Measurements from ENCODE around the gene CTBP2. TPM values are rescaled to one million over a fixed set of nuclear protein-coding genes. Genes with fewer than 3 reads are reported as not detected.

Gene CTBP2
- total RNA-seq, 1 experiment from 2014 or later: 191 TPM

DNA sequence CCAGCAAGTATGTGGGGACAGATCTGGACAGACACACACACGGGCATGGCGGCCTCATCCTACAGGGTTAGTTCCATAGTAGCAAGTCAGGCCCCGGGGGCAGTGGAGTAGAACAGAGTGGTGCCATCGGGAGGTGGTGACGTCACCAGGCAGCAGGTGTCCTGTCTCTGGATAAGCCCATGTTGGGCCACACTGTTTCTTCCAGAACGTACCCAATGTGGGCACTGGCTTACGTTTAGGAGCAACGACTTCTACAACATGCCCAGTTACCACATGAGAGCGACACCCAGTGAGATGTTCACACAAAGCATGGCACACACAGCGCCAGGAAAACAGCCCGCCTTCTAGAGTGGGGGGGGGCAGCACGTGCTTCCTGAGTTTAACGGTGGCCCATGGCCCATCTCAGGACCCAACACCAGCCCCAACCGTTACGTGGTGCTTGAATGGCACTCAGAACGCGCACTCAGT is 67.8 kb downstream of the CTBP2 start:
- Mint-ChIP-seq H3K4me1 (peaks cover 82% of the 10 kb centered on the region), H3K27ac (peak overlapping the region; percentile 77)
- POLR2A ChIA-PET: no interaction called here

DNA sequence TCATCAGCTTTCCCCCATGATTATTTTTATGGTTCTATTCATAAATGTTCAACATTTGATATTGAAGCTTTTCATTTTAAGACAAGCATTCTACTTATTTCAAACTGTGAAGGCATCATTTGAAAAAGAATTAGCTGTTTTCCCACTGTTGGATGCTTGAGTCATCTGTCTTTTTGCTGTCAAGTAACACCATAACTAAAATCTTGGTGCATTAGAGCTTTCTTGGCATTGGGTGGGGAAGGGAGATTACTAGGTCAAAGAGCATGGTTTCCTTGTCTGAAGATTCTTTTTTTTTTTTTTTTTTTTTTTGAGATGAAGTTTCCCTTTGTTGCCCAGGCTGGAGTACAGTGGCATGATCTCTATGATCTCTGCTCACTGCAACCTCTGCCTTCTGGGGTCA is 68.5 kb downstream of the CTBP2 start:
- no peak for ATAC-seq
- Mint-ChIP-seq H3K27me3 (ENCODE audit: low read depth) (no peaks in the 10 kb centered on the region), H3K27ac (no peak overlapping the region), H3K4me3 (no peak overlapping the region), H3K4me1 (peaks cover 81% of the 10 kb centered on the region), H3K9me3 (no peaks in the 10 kb centered on the region), H3K36me3 (peaks cover 25% of the 10 kb centered on the region)
- no peak for DNase-seq (ENCODE audit: low spot score)
- ChIA-PET POLR2A (no interaction called here), CTCF (interaction anchor here (0.8 to 1.4 kb wide), 4 partner anchors 11 to 46 kb away, joined by 3 to 7 read pairs (median 4); no protein-coding TSS in a partner anchor)
- TF ChIP-seq GRHL2 (CRISPR knock-in tag; IDR thresholded peaks at IDR 0.05; ENCODE audit: insufficient replicate concordance, severe bottlenecking) (no peak), ZBTB21 (CRISPR knock-in tag; IDR thresholded peaks at IDR 0.05; ENCODE audit: borderline replicate concordance) (no peak), ZNF232 (CRISPR knock-in tag; IDR thresholded peaks at IDR 0.05) (no peak), NR3C1 (CRISPR knock-in tag; conservative IDR thresholded peaks at IDR 0.05; ENCODE audit: low read depth) (no peak)
- TF ChIP-seq, protein P1, sequence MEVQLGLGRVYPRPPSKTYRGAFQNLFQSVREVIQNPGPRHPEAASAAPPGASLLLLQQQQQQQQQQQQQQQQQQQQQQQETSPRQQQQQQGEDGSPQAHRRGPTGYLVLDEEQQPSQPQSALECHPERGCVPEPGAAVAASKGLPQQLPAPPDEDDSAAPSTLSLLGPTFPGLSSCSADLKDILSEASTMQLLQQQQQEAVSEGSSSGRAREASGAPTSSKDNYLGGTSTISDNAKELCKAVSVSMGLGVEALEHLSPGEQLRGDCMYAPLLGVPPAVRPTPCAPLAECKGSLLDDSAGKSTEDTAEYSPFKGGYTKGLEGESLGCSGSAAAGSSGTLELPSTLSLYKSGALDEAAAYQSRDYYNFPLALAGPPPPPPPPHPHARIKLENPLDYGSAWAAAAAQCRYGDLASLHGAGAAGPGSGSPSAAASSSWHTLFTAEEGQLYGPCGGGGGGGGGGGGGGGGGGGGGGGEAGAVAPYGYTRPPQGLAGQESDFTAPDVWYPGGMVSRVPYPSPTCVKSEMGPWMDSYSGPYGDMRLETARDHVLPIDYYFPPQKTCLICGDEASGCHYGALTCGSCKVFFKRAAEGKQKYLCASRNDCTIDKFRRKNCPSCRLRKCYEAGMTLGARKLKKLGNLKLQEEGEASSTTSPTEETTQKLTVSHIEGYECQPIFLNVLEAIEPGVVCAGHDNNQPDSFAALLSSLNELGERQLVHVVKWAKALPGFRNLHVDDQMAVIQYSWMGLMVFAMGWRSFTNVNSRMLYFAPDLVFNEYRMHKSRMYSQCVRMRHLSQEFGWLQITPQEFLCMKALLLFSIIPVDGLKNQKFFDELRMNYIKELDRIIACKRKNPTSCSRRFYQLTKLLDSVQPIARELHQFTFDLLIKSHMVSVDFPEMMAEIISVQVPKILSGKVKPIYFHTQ (CRISPR knock-in tag; IDR thresholded peaks at IDR 0.05): no peak
- TF ChIP-seq, protein P2, sequence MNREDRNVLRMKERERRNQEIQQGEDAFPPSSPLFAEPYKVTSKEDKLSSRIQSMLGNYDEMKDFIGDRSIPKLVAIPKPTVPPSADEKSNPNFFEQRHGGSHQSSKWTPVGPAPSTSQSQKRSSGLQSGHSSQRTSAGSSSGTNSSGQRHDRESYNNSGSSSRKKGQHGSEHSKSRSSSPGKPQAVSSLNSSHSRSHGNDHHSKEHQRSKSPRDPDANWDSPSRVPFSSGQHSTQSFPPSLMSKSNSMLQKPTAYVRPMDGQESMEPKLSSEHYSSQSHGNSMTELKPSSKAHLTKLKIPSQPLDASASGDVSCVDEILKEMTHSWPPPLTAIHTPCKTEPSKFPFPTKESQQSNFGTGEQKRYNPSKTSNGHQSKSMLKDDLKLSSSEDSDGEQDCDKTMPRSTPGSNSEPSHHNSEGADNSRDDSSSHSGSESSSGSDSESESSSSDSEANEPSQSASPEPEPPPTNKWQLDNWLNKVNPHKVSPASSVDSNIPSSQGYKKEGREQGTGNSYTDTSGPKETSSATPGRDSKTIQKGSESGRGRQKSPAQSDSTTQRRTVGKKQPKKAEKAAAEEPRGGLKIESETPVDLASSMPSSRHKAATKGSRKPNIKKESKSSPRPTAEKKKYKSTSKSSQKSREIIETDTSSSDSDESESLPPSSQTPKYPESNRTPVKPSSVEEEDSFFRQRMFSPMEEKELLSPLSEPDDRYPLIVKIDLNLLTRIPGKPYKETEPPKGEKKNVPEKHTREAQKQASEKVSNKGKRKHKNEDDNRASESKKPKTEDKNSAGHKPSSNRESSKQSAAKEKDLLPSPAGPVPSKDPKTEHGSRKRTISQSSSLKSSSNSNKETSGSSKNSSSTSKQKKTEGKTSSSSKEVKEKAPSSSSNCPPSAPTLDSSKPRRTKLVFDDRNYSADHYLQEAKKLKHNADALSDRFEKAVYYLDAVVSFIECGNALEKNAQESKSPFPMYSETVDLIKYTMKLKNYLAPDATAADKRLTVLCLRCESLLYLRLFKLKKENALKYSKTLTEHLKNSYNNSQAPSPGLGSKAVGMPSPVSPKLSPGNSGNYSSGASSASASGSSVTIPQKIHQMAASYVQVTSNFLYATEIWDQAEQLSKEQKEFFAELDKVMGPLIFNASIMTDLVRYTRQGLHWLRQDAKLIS (CRISPR knock-in tag; IDR thresholded peaks at IDR 0.05; ENCODE audit: borderline replicate concordance): no peak
- TF ChIP-seq, protein P3, sequence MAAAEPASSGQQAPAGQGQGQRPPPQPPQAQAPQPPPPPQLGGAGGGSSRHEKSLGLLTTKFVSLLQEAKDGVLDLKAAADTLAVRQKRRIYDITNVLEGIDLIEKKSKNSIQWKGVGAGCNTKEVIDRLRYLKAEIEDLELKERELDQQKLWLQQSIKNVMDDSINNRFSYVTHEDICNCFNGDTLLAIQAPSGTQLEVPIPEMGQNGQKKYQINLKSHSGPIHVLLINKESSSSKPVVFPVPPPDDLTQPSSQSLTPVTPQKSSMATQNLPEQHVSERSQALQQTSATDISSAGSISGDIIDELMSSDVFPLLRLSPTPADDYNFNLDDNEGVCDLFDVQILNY (CRISPR knock-in tag; IDR thresholded peaks at IDR 0.05): no peak

More for the DNA sequence above, 67.8 kb downstream of the CTBP2 start:
- TF ChIP-seq ZNF232 (CRISPR knock-in tag; IDR thresholded peaks at IDR 0.05): no peak
- TF ChIP-seq, protein P1 (CRISPR knock-in tag; IDR thresholded peaks at IDR 0.05): no peak
- TF ChIP-seq ZNF138 (CRISPR knock-in tag; conservative IDR thresholded peaks at IDR 0.05): no peak
- TF ChIP-seq, protein P4, sequence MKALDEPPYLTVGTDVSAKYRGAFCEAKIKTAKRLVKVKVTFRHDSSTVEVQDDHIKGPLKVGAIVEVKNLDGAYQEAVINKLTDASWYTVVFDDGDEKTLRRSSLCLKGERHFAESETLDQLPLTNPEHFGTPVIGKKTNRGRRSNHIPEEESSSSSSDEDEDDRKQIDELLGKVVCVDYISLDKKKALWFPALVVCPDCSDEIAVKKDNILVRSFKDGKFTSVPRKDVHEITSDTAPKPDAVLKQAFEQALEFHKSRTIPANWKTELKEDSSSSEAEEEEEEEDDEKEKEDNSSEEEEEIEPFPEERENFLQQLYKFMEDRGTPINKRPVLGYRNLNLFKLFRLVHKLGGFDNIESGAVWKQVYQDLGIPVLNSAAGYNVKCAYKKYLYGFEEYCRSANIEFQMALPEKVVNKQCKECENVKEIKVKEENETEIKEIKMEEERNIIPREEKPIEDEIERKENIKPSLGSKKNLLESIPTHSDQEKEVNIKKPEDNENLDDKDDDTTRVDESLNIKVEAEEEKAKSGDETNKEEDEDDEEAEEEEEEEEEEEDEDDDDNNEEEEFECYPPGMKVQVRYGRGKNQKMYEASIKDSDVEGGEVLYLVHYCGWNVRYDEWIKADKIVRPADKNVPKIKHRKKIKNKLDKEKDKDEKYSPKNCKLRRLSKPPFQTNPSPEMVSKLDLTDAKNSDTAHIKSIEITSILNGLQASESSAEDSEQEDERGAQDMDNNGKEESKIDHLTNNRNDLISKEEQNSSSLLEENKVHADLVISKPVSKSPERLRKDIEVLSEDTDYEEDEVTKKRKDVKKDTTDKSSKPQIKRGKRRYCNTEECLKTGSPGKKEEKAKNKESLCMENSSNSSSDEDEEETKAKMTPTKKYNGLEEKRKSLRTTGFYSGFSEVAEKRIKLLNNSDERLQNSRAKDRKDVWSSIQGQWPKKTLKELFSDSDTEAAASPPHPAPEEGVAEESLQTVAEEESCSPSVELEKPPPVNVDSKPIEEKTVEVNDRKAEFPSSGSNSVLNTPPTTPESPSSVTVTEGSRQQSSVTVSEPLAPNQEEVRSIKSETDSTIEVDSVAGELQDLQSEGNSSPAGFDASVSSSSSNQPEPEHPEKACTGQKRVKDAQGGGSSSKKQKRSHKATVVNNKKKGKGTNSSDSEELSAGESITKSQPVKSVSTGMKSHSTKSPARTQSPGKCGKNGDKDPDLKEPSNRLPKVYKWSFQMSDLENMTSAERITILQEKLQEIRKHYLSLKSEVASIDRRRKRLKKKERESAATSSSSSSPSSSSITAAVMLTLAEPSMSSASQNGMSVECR (CRISPR knock-in tag; IDR thresholded peaks at IDR 0.05; ENCODE audit: borderline replicate concordance): no peak
- no peak for TF ChIP-seq TP53 (CRISPR knock-in tag; IDR thresholded peaks at IDR 0.05)
- TF ChIP-seq PRRX2 (CRISPR knock-in tag; IDR thresholded peaks at IDR 0.05): no peak
- no peak for TF ChIP-seq ELF4 (CRISPR knock-in tag; IDR thresholded peaks at IDR 0.05; ENCODE audit: low read depth)
- TF ChIP-seq GABPB1 (CRISPR knock-in tag; IDR thresholded peaks at IDR 0.05): no peak
- no peak for TF ChIP-seq NFATC4 (CRISPR knock-in tag; IDR thresholded peaks at IDR 0.05)
- TF ChIP-seq NFYB (CRISPR knock-in tag; conservative IDR thresholded peaks at IDR 0.05; ENCODE audit: low read depth): no peak
- TF ChIP-seq FOXK1 (CRISPR knock-in tag; IDR thresholded peaks at IDR 0.05): no peak
- TF ChIP-seq, protein P5, sequence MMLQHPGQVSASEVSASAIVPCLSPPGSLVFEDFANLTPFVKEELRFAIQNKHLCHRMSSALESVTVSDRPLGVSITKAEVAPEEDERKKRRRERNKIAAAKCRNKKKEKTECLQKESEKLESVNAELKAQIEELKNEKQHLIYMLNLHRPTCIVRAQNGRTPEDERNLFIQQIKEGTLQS (CRISPR knock-in tag; conservative IDR thresholded peaks at IDR 0.05): no peak
- TF ChIP-seq, protein P6, sequence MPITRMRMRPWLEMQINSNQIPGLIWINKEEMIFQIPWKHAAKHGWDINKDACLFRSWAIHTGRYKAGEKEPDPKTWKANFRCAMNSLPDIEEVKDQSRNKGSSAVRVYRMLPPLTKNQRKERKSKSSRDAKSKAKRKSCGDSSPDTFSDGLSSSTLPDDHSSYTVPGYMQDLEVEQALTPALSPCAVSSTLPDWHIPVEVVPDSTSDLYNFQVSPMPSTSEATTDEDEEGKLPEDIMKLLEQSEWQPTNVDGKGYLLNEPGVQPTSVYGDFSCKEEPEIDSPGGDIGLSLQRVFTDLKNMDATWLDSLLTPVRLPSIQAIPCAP (CRISPR knock-in tag; IDR thresholded peaks at IDR 0.05): no peak
- no peak for TF ChIP-seq SOX15 (CRISPR knock-in tag; IDR thresholded peaks at IDR 0.05)
- H3K4me3 Mint-ChIP-seq: no peak overlapping the region
- ATAC-seq: no peak
- CTCF ChIA-PET: interaction anchor here (1.0 to 1.4 kb wide), 2 partner anchors 10 to 45 kb away, joined by 3 to 7 read pairs; no protein-coding TSS in a partner anchor
- H3K9me3 Mint-ChIP-seq: no peaks in the 10 kb centered on the region
- no peak for DNase-seq (ENCODE audit: low spot score)
- no peaks in the 10 kb centered on the region for H3K27me3 Mint-ChIP-seq (ENCODE audit: low read depth)
- peaks cover 17% of the 10 kb centered on the region for H3K36me3 Mint-ChIP-seq

Measured in WTC11 (cell line).